BE2C (cell line): ENCODE measurements around the gene CACNA2D3.

Experiments
- DNase-seq: peaks from one replicate; pipeline ENCODE4 v3.0.0-alpha.2; 2020
- H3K27me3 ChIP-seq: fragments of 250-450 bp; sonication (Bioruptor Pico); 2 replicates; pipeline ENCODE4 v1.5.1; 2020; ENCODE audit warnings: mild to moderate bottlenecking
- H3K36me3 ChIP-seq: fragments of 250-450 bp; sonication (Bioruptor Pico); 2 replicates; pipeline ENCODE4 v1.5.1; 2020; ENCODE audit warnings: mild to moderate bottlenecking
- H3K4me1 ChIP-seq: fragments of 250-450 bp; sonication (Bioruptor Pico); 2 replicates; pipeline ENCODE4 v1.5.1; 2020
- H3K4me3 ChIP-seq: 2 replicates; pipeline ENCODE4 v1.5.1; 2011; ENCODE audit warnings: low read depth, low read length
- H3K9me3 ChIP-seq: fragments of 250-450 bp; sonication (Bioruptor Pico); 2 replicates; pipeline ENCODE4 v1.5.1; 2020
- CTCF ChIP-seq: IDR thresholded peaks from 2 replicates; pipeline ENCODE4 v1.5.1; 2012; ENCODE audit warnings: mild to moderate bottlenecking, low read depth, low read length

The CACNA2D3 gene

GRCh38 chr3:54882129-54882833, 759.9 kb downstream of the CACNA2D3 start:
- no peaks in the 10 kb centered on the region for H3K9me3 ChIP-seq
- H3K27me3 ChIP-seq: no peaks in the 10 kb centered on the region
- H3K4me1 ChIP-seq: no peaks in the 10 kb centered on the region
- TF ChIP-seq CTCF: no peak
- no peak for DNase-seq
- no peak overlapping the region for H3K4me3 ChIP-seq
- no peaks in the 10 kb centered on the region for H3K36me3 ChIP-seq

GRCh38 chr3:54888162-54888561, 765.8 kb downstream of the CACNA2D3 start:
- TF ChIP-seq CTCF: no peak
- no peaks in the 10 kb centered on the region for H3K36me3 ChIP-seq
- H3K9me3 ChIP-seq: no peaks in the 10 kb centered on the region
- H3K4me3 ChIP-seq: no peak overlapping the region
- H3K4me1 ChIP-seq: no peaks in the 10 kb centered on the region; the same call in 1 of the 2 replicates
- H3K27me3 ChIP-seq: no peaks in the 10 kb centered on the region
- no peak for DNase-seq

- no peaks in the 10 kb centered on the region; the same call in 1 of the 2 replicates for H3K4me1 ChIP-seq
- no peak overlapping the region for H3K4me3 ChIP-seq
- no peak for DNase-seq
- H3K36me3 ChIP-seq: no peaks in the 10 kb centered on the region
- H3K9me3 ChIP-seq: no peaks in the 10 kb centered on the region
- H3K27me3 ChIP-seq: no peaks in the 10 kb centered on the region
- TF ChIP-seq CTCF: no peak
Measured at GRCh38 chr3:54888873-54889272, 766.5 kb downstream of the CACNA2D3 start.

GRCh38 chr3:54889731-54890130, 767.4 kb downstream of the CACNA2D3 start:
- Histone ChIP-seq H3K4me1 (no peaks in the 10 kb centered on the region; the same call in 1 of the 2 replicates), H3K36me3 (no peaks in the 10 kb centered on the region), H3K9me3 (no peaks in the 10 kb centered on the region), H3K27me3 (no peaks in the 10 kb centered on the region), H3K4me3 (no peak overlapping the region)
- DNase-seq: no peak
- no peak for TF ChIP-seq CTCF

GRCh38 chr3:54891540-54891897, 769.2 kb downstream of the CACNA2D3 start:
- peak; percentile 58 for DNase-seq
- no peaks in the 10 kb centered on the region for H3K27me3 ChIP-seq
- H3K4me3 ChIP-seq: no peak overlapping the region
- peak; percentile 21 for TF ChIP-seq CTCF
- H3K36me3 ChIP-seq: no peaks in the 10 kb centered on the region
- no peaks in the 10 kb centered on the region for H3K9me3 ChIP-seq
- no peaks in the 10 kb centered on the region; the same call in 1 of the 2 replicates for H3K4me1 ChIP-seq

GRCh38 chr3:54892168-54892567, 769.8 kb downstream of the CACNA2D3 start:
- TF ChIP-seq CTCF: no peak

More at GRCh38 chr3:54892168-54892567, 769.8 kb downstream of the CACNA2D3 start:
- Histone ChIP-seq H3K4me1 (no peaks in the 10 kb centered on the region; the same call in 1 of the 2 replicates), H3K36me3 (no peaks in the 10 kb centered on the region), H3K27me3 (no peaks in the 10 kb centered on the region), H3K9me3 (no peaks in the 10 kb centered on the region), H3K4me3 (no peak overlapping the region)
- no peak for DNase-seq
